IPS-20b (cell line): ENCODE measurements around the gene PPP3R2.
"Not testable (repeated sequence)": the region's sequence is repeated elsewhere in the genome, so short reads cannot be mapped to it uniquely, and the experiment has no call there.

ENCODE experiments used
- H3K27ac ChIP-seq: one replicate; pipeline ENCODE4 v1.5.1; 2013; ENCODE audit warnings: low read length
- H3K27me3 ChIP-seq: 2 replicates; pipeline ENCODE4 v1.6.1; 2013; ENCODE audit warnings: mild to moderate bottlenecking, low read length, inconsistent platforms; ENCODE audit not compliant: insufficient read depth
- H3K36me3 ChIP-seq: 2 replicates; pipeline ENCODE4 v1.6.1; 2013; ENCODE audit warnings: low read depth, mild to moderate bottlenecking, inconsistent platforms, low read length, moderate library complexity; ENCODE audit not compliant: insufficient read depth
- H3K4me1 ChIP-seq: 2 replicates; pipeline ENCODE4 v1.6.1; 2013; ENCODE audit warnings: mild to moderate bottlenecking, control low read depth, inconsistent platforms, low read length, moderate library complexity; ENCODE audit not compliant: insufficient read depth
- H3K4me3 ChIP-seq: 2 replicates; pipeline ENCODE4 v1.5.1; 2013; ENCODE audit warnings: mild to moderate bottlenecking, low read length, inconsistent platforms
- H3K9ac ChIP-seq: 2 replicates; pipeline ENCODE4 v1.6.1; 2013; ENCODE audit warnings: low read depth, mild to moderate bottlenecking, inconsistent platforms, low read length, moderate library complexity
- H3K9me3 ChIP-seq: 2 replicates; pipeline ENCODE4 v1.6.1; 2013; ENCODE audit warnings: mild to moderate bottlenecking, low read depth, low read length, inconsistent platforms; ENCODE audit not compliant: insufficient read depth

PPP3R2 gene

DNA sequence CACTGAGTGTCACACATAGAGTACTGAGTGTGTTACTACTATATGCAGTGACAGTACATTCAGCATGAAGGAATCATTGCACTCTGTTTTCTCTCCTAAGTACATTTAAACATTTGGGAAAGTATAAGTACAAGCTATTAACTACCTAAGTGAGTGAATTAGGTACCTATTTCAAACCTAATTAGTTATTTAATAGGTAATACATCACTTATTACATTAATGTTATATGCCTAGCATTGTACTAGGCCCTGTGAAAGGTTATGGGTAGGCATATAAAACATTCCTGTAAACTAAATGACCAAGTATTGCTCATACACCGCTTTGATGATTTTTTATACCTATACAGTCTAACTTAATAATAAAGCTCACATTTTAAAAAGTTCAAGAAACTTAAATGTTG, 25.7 kb upstream of the PPP3R2 start:
- Histone ChIP-seq H3K27me3 (no peaks in the 10 kb centered on the region), H3K27ac (no peak overlapping the region), H3K4me1 (no peaks in the 10 kb centered on the region), H3K4me3 (no peak overlapping the region), H3K9me3 (no peaks in the 10 kb centered on the region), H3K9ac (no peak overlapping the region), H3K36me3 (no peaks in the 10 kb centered on the region)

DNA sequence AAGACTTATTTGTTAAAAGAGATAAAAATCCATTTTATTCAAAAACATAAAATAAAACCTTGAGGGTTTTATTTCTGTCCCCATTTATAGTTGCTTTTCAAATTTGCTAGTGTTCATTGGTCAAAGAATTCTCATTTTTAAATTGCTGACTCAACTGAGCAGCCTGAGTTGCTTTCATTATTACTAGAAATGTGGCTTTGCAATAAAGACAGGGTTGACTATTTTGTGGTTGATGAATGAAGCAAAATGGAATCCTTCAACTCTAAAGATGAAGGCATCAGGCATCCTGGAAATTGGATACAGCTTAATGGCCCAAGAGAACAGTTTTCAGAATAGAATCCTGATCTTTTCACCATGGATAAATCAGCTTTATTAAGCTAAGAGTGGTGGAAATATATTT, 23.9 kb upstream of the PPP3R2 start:
- no peak overlapping the region for H3K27ac ChIP-seq
- no peaks in the 10 kb centered on the region for H3K9me3 ChIP-seq
- H3K9ac ChIP-seq: no peak overlapping the region
- no peaks in the 10 kb centered on the region for H3K27me3 ChIP-seq
- H3K4me3 ChIP-seq: no peak overlapping the region
- H3K36me3 ChIP-seq: no peaks in the 10 kb centered on the region
- H3K4me1 ChIP-seq: no peaks in the 10 kb centered on the region

DNA sequence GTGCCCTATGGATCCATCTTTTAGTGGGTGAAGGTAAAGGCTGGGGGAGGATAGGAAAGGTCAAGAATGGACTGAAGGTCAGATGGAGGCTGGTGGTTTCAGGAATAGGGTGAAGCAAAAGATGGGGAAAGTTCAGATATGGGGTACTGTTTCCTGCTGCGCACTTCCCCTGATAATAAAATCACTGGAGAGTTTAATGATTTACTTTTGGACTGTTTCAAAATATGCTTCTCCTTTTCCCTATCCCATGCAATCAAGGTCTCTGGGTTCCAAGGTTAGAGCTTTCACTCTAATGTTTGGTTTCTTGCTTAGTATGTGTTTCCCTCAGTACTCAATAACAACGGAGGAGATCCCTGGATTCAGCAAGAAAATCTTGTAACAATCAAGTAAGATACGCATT, 10.8 kb upstream of the PPP3R2 start:
- H3K27ac ChIP-seq: no peak overlapping the region
- no peak overlapping the region for H3K4me3 ChIP-seq
- no peaks in the 10 kb centered on the region for H3K9me3 ChIP-seq
- H3K9ac ChIP-seq: no peak overlapping the region
- H3K4me1 ChIP-seq: no peaks in the 10 kb centered on the region
- H3K27me3 ChIP-seq: no peaks in the 10 kb centered on the region
- H3K36me3 ChIP-seq: no peaks in the 10 kb centered on the region

DNA sequence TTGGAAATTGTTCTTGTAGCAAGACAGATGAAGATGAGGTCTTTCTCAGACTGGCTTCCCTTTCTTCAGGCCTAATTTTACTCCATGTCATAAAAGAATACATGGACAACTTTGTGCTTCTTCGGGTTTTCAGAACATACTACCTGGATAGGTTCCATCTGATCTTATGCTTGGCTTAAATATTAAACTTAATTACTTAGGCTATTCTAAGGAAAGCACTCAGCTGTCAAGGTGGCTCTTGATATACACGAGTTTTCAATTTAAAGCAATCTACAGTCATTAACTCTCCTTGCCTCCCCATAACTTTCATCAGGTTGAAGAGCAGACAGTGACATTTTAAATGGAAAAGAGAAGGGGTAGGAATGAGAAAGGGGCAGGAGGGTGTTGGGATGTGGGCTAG, 9.5 kb upstream of the PPP3R2 start:
- Histone ChIP-seq H3K27me3 (no peaks in the 10 kb centered on the region), H3K36me3 (no peaks in the 10 kb centered on the region), H3K27ac (no peak overlapping the region), H3K4me1 (no peaks in the 10 kb centered on the region), H3K9ac (no peak overlapping the region), H3K9me3 (no peaks in the 10 kb centered on the region), H3K4me3 (no peak overlapping the region)

GRCh38 chr9:101601904-101602765, 7.4 kb upstream of the PPP3R2 start:
- Histone ChIP-seq H3K27ac (no peak overlapping the region), H3K27me3 (no peaks in the 10 kb centered on the region), H3K9me3 (no peaks in the 10 kb centered on the region), H3K36me3 (no peaks in the 10 kb centered on the region), H3K4me3 (no peak overlapping the region), H3K9ac (no peak overlapping the region), H3K4me1 (no peaks in the 10 kb centered on the region)

GRCh38 chr9:101593345-101593744, 1.4 kb downstream of the PPP3R2 start:
- Histone ChIP-seq H3K27ac (no peak overlapping the region), H3K9me3 (no peaks in the 10 kb centered on the region), H3K27me3 (no peaks in the 10 kb centered on the region), H3K4me3 (no peak overlapping the region), H3K9ac (no peak overlapping the region), H3K4me1 (0 out of 2 replicates have a peak, but pooled peaks cover 3% of the 10 kb centered on the region), H3K36me3 (no peaks in the 10 kb centered on the region)

DNA sequence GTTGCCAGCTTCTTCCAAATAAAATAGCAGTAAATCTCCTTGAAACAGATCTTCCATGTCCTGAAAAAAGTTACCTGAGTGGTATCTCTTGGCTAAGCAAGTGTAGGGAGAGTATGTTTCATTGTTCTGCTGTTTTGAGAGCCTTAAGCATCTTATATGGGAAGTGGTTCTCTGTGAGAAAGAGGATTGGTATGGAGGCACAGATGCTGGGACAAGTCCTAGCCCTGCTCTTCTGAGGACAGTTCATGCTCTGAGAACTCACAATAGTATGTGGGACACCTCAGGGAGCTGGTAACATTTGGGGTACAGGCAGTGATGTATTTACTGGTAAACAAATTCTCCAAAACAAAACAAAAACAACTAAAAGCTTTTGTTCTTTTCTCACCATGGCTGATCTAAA, 2.0 kb downstream of the PPP3R2 start:
- H3K9ac ChIP-seq: no peak overlapping the region
- no peaks in the 10 kb centered on the region for H3K9me3 ChIP-seq
- H3K4me1 ChIP-seq: 0 out of 2 replicates have a peak, but pooled peaks cover 3% of the 10 kb centered on the region
- no peak overlapping the region for H3K27ac ChIP-seq
- H3K27me3 ChIP-seq: no peaks in the 10 kb centered on the region
- H3K4me3 ChIP-seq: no peak overlapping the region
- no peaks in the 10 kb centered on the region for H3K36me3 ChIP-seq

- no peak overlapping the region for H3K9ac ChIP-seq
- no peaks in the 10 kb centered on the region for H3K9me3 ChIP-seq
- no peaks in the 10 kb centered on the region for H3K27me3 ChIP-seq
- no peaks in the 10 kb centered on the region for H3K36me3 ChIP-seq
- H3K27ac ChIP-seq: no peak overlapping the region
- no peak overlapping the region for H3K4me3 ChIP-seq
- 0 out of 2 replicates have a peak, but pooled peaks cover 3% of the 10 kb centered on the region for H3K4me1 ChIP-seq
These were observed 2.9 kb downstream of the PPP3R2 start for GRCh38 chr9:101591787-101592446.

GRCh38 chr9:101590901-101591300, 3.9 kb downstream of the PPP3R2 start:
- Histone ChIP-seq H3K4me1 (0 out of 2 replicates have a peak, but pooled peaks cover 3% of the 10 kb centered on the region), H3K27ac (no peak overlapping the region), H3K4me3 (no peak overlapping the region)

GRCh38 chr9:101590074-101590473, 4.7 kb downstream of the PPP3R2 start:
- not testable (repeated sequence) for H3K36me3 ChIP-seq, H3K9ac ChIP-seq, H3K27ac ChIP-seq, H3K9me3 ChIP-seq, H3K4me3 ChIP-seq, H3K27me3 ChIP-seq, H3K4me1 ChIP-seq

More at GRCh38 chr9:101590901-101591300, 3.9 kb downstream of the PPP3R2 start:
- H3K36me3 ChIP-seq: no peaks in the 10 kb centered on the region
- no peaks in the 10 kb centered on the region for H3K27me3 ChIP-seq
- H3K9me3 ChIP-seq: no peaks in the 10 kb centered on the region
- no peak overlapping the region for H3K9ac ChIP-seq

GRCh38 chr9:101587332-101588043, 7.3 kb downstream of the PPP3R2 start:
- Histone ChIP-seq H3K27me3 (no peaks in the 10 kb centered on the region), H3K27ac (no peak overlapping the region), H3K4me1 (peaks cover 19% of the 10 kb centered on the region; the same call in 1 of the 2 replicates), H3K36me3 (no peaks in the 10 kb centered on the region), H3K9me3 (no peaks in the 10 kb centered on the region), H3K4me3 (no peak overlapping the region), H3K9ac (no peak overlapping the region)
